Stimulated activated CD4-positive, alpha-beta T cell treated with anti-CD3 and anti-CD28 coated beads, Interleukin-4, amount 100 ng/mL, for 48 hours (primary cell): ENCODE data around the gene ZNF580.
A peak's percentile ranks its signal among the peaks of the same experiment; 100 is the strongest.

Source experiments
- DNase-seq, 2 donors: peaks; one replicate each; pipeline ENCODE4 v3.0.0-alpha.2; 2020; ENCODE audit warnings: low read depth in 2 of 2

ZNF580 gene

GRCh38 chr19:55646889-55647731 is 6.3 kb downstream of the ZNF580 start:
- no peak for DNase-seq

- peak in 1 of 2 donors; percentile 27 for DNase-seq
These were observed 7.2 kb downstream of the ZNF580 start, which contains the start of gene CCDC106 for GRCh38 chr19:55647732-55648584. CCDC106 (plus strand) TSS chr19:55648212; CDS start chr19:55649047, 835 bp downstream.

GRCh38 chr19:55648585-55649267 is 7.9 kb downstream of the ZNF580 start:
- no peak for DNase-seq

- no peak for DNase-seq
These were observed 8.7 kb downstream of the ZNF580 start for GRCh38 chr19:55649268-55650125.

GRCh38 chr19:55650126-55650557 is 9.3 kb downstream of the ZNF580 start:
- no peak for DNase-seq

GRCh38 chr19:55650602-55651230 is 9.9 kb downstream of the ZNF580 start:
- no peak for DNase-seq

GRCh38 chr19:55651236-55651635 is 10.4 kb downstream of the ZNF580 start:
- DNase-seq: no peak

- DNase-seq: no peak
These were observed 11.7 kb downstream of the ZNF580 start for GRCh38 chr19:55652311-55653128.

GRCh38 chr19:55653651-55654322 is 13.0 kb downstream of the ZNF580 start:
- DNase-seq: peak; percentile 93 to 95

- peak; percentile 97 to 99 for DNase-seq
These were observed 13.6 kb downstream of the ZNF580 start for GRCh38 chr19:55654323-55654867.

GRCh38 chr19:55654868-55655647 is 14.3 kb downstream of the ZNF580 start, which contains the start of gene U2AF2:
U2AF2 (plus strand) TSS chr19:55655035; CDS start chr19:55655105, 70 bp downstream.
- peak; percentile 93 to 98 for DNase-seq

- no peak for DNase-seq
These were observed 14.8 kb downstream of the ZNF580 start for GRCh38 chr19:55655648-55656040.

GRCh38 chr19:55656552-55656951 is 15.8 kb downstream of the ZNF580 start:
- DNase-seq: no peak

GRCh38 chr19:55656988-55657747 is 16.4 kb downstream of the ZNF580 start:
- DNase-seq: no peak

- DNase-seq: no peak
These were observed 18.2 kb downstream of the ZNF580 start for GRCh38 chr19:55658846-55659459.

GRCh38 chr19:55659822-55660221 is 19.0 kb downstream of the ZNF580 start:
- DNase-seq: no peak

- DNase-seq: no peak
These were observed 19.6 kb downstream of the ZNF580 start for GRCh38 chr19:55660404-55660803.
